ENCODE results near the gene FURIN. TPM values are rescaled to one million over a fixed set of nuclear protein-coding genes. Genes with fewer than 3 reads are reported as not detected.

FURIN gene
- total RNA-seq, 2 experiments from 2014 or later: 97.4 to 104 TPM

- no peak for TF ChIP-seq CTCF (IDR thresholded peaks at IDR 0.05)
- peak overlapping the region; percentile 98 for H3K4me3 Mint-ChIP-seq
- peaks cover 46% of the 10 kb centered on the region for H3K4me1 ChIP-seq (ENCODE audit: insufficient read depth, low read length)
- no peaks in the 10 kb centered on the region for H3K27me3 Mint-ChIP-seq
- ChIA-PET CTCF (interaction anchor here (0.9 to 1.5 kb wide), 4 partner anchors 12 to 61 kb away, joined by 3 to 8 read pairs (median 4); partner anchors contain the start of gene HDDC3), POLR2A (interaction anchor here (1.2 to 2.2 kb wide), 10 partner anchors 12 to 154 kb away, joined by 3 to 16 read pairs (median 6); partner anchors contain the start of genes BLM, FES, HDDC3 and UNC45A)
- intact Hi-C loops (cut with DNase I, micrococcal nuclease): loop anchor here (1.0 to 10.0 kb wide), 8 partner anchors 14 to 156 kb away; partner anchors contain the start of genes BLM (in 2 of the 2) and HDDC3 (in 1 of the 2)
- DNase-seq (peak in 7 of 14 experiments; percentile 27 to 73 (median 43)), ATAC-seq (ENCODE audit: poor library complexity) (peak; percentile 30)
- peak overlapping the region; percentile 67 for H3K4me3 ChIP-seq (ENCODE audit: low read length)
- peaks cover 18% of the 10 kb centered on the region for H3K36me3 Mint-ChIP-seq (ENCODE audit: low read depth)
- no peak overlapping the region for H3K27ac ChIP-seq (ENCODE audit: low read depth in 1 of 2, low read length in 2 of 2)
- peak overlapping the region; percentile 89 for H3K27ac Mint-ChIP-seq
- no peaks in the 10 kb centered on the region for H3K9me3 ChIP-seq (ENCODE audit: control insufficient read depth in 1 of 2, insufficient read depth in 1 of 2, low read length in 2 of 2)
- peaks cover 41% of the 10 kb centered on the region for H3K4me1 Mint-ChIP-seq (ENCODE audit: low read depth)
- no peaks in the 10 kb centered on the region for H3K9me3 Mint-ChIP-seq
- peaks cover 7% of the 10 kb centered on the region for H3K36me3 ChIP-seq (ENCODE audit: insufficient read depth, low read length)
- no peaks in the 10 kb centered on the region for H3K27me3 ChIP-seq (ENCODE audit: control insufficient read depth in 1 of 2, insufficient read depth in 2 of 2, low read length in 2 of 2)
Measured at GRCh38 chr15:90871139-90871715, 2.8 kb downstream of the FURIN start.

GRCh38 chr15:90871716-90872485 lies 3.5 kb downstream of the FURIN start:
- DNase-seq (peak in 2 of 14 experiments; percentile 24 to 45), ATAC-seq (ENCODE audit: poor library complexity) (peak; percentile 32)
- Histone ChIP-seq H3K9me3 (ENCODE audit: control insufficient read depth in 1 of 2, insufficient read depth in 1 of 2, low read length in 2 of 2) (no peaks in the 10 kb centered on the region), H3K4me1 (ENCODE audit: insufficient read depth, low read length) (peaks cover 46% of the 10 kb centered on the region), H3K27ac (ENCODE audit: low read depth in 1 of 2, low read length in 2 of 2) (peak overlapping the region in 1 of 2 donors; percentile 13), H3K4me3 (ENCODE audit: low read length) (peak overlapping the region; percentile 67), H3K36me3 (ENCODE audit: insufficient read depth, low read length) (peaks cover 13% of the 10 kb centered on the region), H3K27me3 (ENCODE audit: control insufficient read depth in 1 of 2, insufficient read depth in 2 of 2, low read length in 2 of 2) (no peaks in the 10 kb centered on the region)
- H3K27me3 Mint-ChIP-seq: no peaks in the 10 kb centered on the region
- ChIA-PET CTCF (interaction anchor here (1.0 to 1.5 kb wide), 3 partner anchors 13 to 60 kb away, joined by 3 to 8 read pairs (median 4); partner anchors contain the start of gene HDDC3), POLR2A (interaction anchor here (1.2 to 2.2 kb wide), 10 partner anchors 12 to 155 kb away, joined by 3 to 16 read pairs (median 6); partner anchors contain the start of genes BLM, FES, HDDC3 and UNC45A)
- H3K36me3 Mint-ChIP-seq (ENCODE audit: low read depth): peaks cover 25% of the 10 kb centered on the region
- H3K4me3 Mint-ChIP-seq: peak overlapping the region; percentile 90
- intact Hi-C loops (cut with DNase I, micrococcal nuclease): loop anchor here (1.0 to 10.0 kb wide), 8 partner anchors 15 to 157 kb away; partner anchors contain the start of genes BLM (in 2 of the 2) and HDDC3 (in 1 of the 2)
- peaks cover 41% of the 10 kb centered on the region for H3K4me1 Mint-ChIP-seq (ENCODE audit: low read depth)
- no peak for TF ChIP-seq CTCF (IDR thresholded peaks at IDR 0.05)
- H3K27ac Mint-ChIP-seq: peak overlapping the region; percentile 90
- no peaks in the 10 kb centered on the region for H3K9me3 Mint-ChIP-seq

- Histone ChIP-seq H3K4me3 (ENCODE audit: low read length) (peak overlapping the region; percentile 61), H3K27me3 (ENCODE audit: control insufficient read depth in 1 of 2, insufficient read depth in 2 of 2, low read length in 2 of 2) (no peaks in the 10 kb centered on the region), H3K36me3 (ENCODE audit: insufficient read depth, low read length) (peaks cover 21% of the 10 kb centered on the region), H3K9me3 (ENCODE audit: control insufficient read depth in 1 of 2, insufficient read depth in 1 of 2, low read length in 2 of 2) (no peaks in the 10 kb centered on the region), H3K4me1 (ENCODE audit: insufficient read depth, low read length) (peaks cover 46% of the 10 kb centered on the region), H3K27ac (ENCODE audit: low read depth in 1 of 2, low read length in 2 of 2) (peak overlapping the region in 1 of 2 donors; percentile 13)
- TF ChIP-seq CTCF (IDR thresholded peaks at IDR 0.05): no peak
- CTCF ChIA-PET: interaction anchor here (1.0 kb wide), 1 partner anchor 13 kb away, joined by 3 read pairs; no protein-coding TSS in a partner anchor
- ATAC-seq (ENCODE audit: poor library complexity): peak; percentile 35
- peak overlapping the region; percentile 90 for H3K4me3 Mint-ChIP-seq
- DNase-seq: peak in 3 of 14 experiments; percentile 58 to 70 (median 60)
- intact Hi-C loops (cut with DNase I, micrococcal nuclease): loop anchor here (5.0 to 10.0 kb wide), 4 partner anchors 55 to 158 kb away; partner anchors contain the start of genes BLM (in 1 of the 2) and HDDC3 (in 1 of the 2)
- H3K9me3 Mint-ChIP-seq: no peaks in the 10 kb centered on the region
- peak overlapping the region; percentile 90 for H3K27ac Mint-ChIP-seq
- peaks cover 41% of the 10 kb centered on the region for H3K4me1 Mint-ChIP-seq (ENCODE audit: low read depth)
- POLR2A ChIA-PET: no interaction called here
- peaks cover 32% of the 10 kb centered on the region for H3K36me3 Mint-ChIP-seq (ENCODE audit: low read depth)
- H3K27me3 Mint-ChIP-seq: no peaks in the 10 kb centered on the region
Measured at GRCh38 chr15:90872486-90873184, 4.2 kb downstream of the FURIN start.

Data from CD4-positive, alpha-beta T cell (primary cell).